Anterior cingulate cortex (tissue), 58 donors: ENCODE measurements around the gene BORCS6.
A peak's percentile ranks its signal among the peaks of the same experiment; 100 is the strongest.

Experiments used
- DNase-seq, 58 donors: peaks; one replicate each; lab custom pipeline; 2025; lab: John Stamatoyannopoulos, UW

BORCS6 gene

GRCh38 chr17:8158267-8159031 lies 31.5 kb downstream of the BORCS6 start:
- peak in 56 of 58 donors; percentile 35 to 93 (median 76) for DNase-seq

GRCh38 chr17:8156246-8156992 lies 33.6 kb downstream of the BORCS6 start:
- DNase-seq, result peak; percentile 95 to 100 (median 99)

- peak in 1 of 58 donors; percentile 66 for DNase-seq
Observed at GRCh38 chr17:8155996-8156245, 34.1 kb downstream of the BORCS6 start.

- peak in 2 of 58 donors; percentile 12 to 17 for DNase-seq
Observed at GRCh38 chr17:8155231-8155995, 34.6 kb downstream of the BORCS6 start.

- no peak for DNase-seq
Observed at GRCh38 chr17:8154608-8155155, 35.3 kb downstream of the BORCS6 start.

GRCh38 chr17:8153957-8154607 lies 35.9 kb downstream of the BORCS6 start:
- DNase-seq, result peak; percentile 65 to 99 (median 96)

- peak in 54 of 58 donors; percentile 19 to 90 (median 64) for DNase-seq
Observed at GRCh38 chr17:8153525-8153956, 36.4 kb downstream of the BORCS6 start.

GRCh38 chr17:8153031-8153451 lies 36.9 kb downstream of the BORCS6 start:
- DNase-seq, result no peak

GRCh38 chr17:8152112-8152775 lies 37.7 kb downstream of the BORCS6 start, which contains the start of gene PER1:
Gene PER1 (minus strand): TSS chr17:8152404. CDS start chr17:8150706, 1,698 bp downstream.
- peak; percentile 70 to 98 (median 94) for DNase-seq

GRCh38 chr17:8151641-8152111 lies 38.3 kb downstream of the BORCS6 start:
- DNase-seq, result peak in 53 of 58 donors; percentile 33 to 79 (median 65)

- DNase-seq, result peak; percentile 36 to 93 (median 82)
Observed at GRCh38 chr17:8151120-8151640, 38.8 kb downstream of the BORCS6 start.

GRCh38 chr17:8150194-8151119 lies 39.5 kb downstream of the BORCS6 start:
- DNase-seq, result no peak

- no peak for DNase-seq
Observed at GRCh38 chr17:8149419-8150193, 40.4 kb downstream of the BORCS6 start.

- DNase-seq, result no peak
Observed at GRCh38 chr17:8148560-8148959, 41.4 kb downstream of the BORCS6 start.

GRCh38 chr17:8147805-8148404 lies 42.1 kb downstream of the BORCS6 start:
- DNase-seq, result no peak

- DNase-seq, result no peak
Observed at GRCh38 chr17:8147141-8147804, 42.7 kb downstream of the BORCS6 start.
